ENCODE data around the gene MRPS34.

MRPS34 gene

GRCh38 chr16:1723450-1724147 is 49.3 kb downstream of the MRPS34 start:
- peak; percentile 16 for DNase-seq

All from NCI-H1092 treated with DMSO at 0.1 percent for 48 hours (cell line).